Measurements from ENCODE around the gene TTC4. TPM values are rescaled to one million over a fixed set of nuclear protein-coding genes. Genes with fewer than 3 reads are reported as not detected.

TTC4 gene
- total and polyA plus RNA-seq, 11 donors: 9.5 to 24.1 (median 15.2) TPM

GRCh38 chr1:54748094-54748835 lies 32.6 kb downstream of the TTC4 start:
- intact Hi-C loops (cut with DNase I): no loop called here

DNA sequence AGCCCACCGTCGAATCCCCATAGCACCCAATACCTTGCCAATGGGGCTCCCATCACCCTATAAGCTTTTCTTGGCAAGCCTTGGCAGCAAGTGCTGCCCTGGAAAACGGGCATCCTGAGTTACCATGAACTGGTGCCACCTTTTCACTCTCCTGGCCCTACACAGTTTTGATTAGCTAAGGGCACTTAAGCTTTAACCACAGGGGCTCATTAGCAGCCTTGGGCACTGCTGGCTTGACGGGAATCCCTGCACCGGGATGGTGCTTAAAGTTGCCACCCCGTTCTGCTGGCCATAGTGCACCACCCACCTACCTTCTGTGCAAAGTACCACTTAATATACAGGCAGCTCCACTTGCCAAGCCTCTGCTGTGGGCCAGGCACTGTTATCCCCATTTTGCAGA lies 34.9 kb downstream of the TTC4 start:
- intact Hi-C loops (cut with DNase I): no loop called here
- no peaks in the 10 kb centered on the region for H3K4me1 ChIP-seq
- TF ChIP-seq CTCF (IDR thresholded peaks at IDR 0.05): no peak
- no peak for TF ChIP-seq POLR2A (IDR thresholded peaks at IDR 0.05)
- H3K27ac ChIP-seq: no peak overlapping the region
- no peak overlapping the region for H3K4me3 ChIP-seq
- ATAC-seq: no peak
- H3K36me3 ChIP-seq: no peaks in the 10 kb centered on the region
- no peaks in the 10 kb centered on the region for H3K9me3 ChIP-seq
- 67 to 94% (median 82%) methylated on average over 3 to 6 of the region's 6 CpGs for WGBS, 4 donors
- DNase-seq: no peak
- H3K27me3 ChIP-seq: no peaks in the 10 kb centered on the region

More at GRCh38 chr1:54748094-54748835, 32.6 kb downstream of the TTC4 start:
- no peak for TF ChIP-seq CTCF (IDR thresholded peaks at IDR 0.05)
- TF ChIP-seq POLR2A (IDR thresholded peaks at IDR 0.05): no peak
- H3K27me3 ChIP-seq: no peaks in the 10 kb centered on the region
- no peak for DNase-seq
- no peak overlapping the region for H3K27ac ChIP-seq
- H3K4me3 ChIP-seq: no peak overlapping the region
- ATAC-seq: no peak
- no peaks in the 10 kb centered on the region for H3K9me3 ChIP-seq
- WGBS, 4 donors: 79 to 91% (median 87%) methylated on average over 7 to 14 of the region's 14 CpGs
- H3K4me1 ChIP-seq: no peaks in the 10 kb centered on the region
- peaks cover 0 to 9% (median 0%) of the 10 kb centered on the region in 9 donors for H3K36me3 ChIP-seq

DNA sequence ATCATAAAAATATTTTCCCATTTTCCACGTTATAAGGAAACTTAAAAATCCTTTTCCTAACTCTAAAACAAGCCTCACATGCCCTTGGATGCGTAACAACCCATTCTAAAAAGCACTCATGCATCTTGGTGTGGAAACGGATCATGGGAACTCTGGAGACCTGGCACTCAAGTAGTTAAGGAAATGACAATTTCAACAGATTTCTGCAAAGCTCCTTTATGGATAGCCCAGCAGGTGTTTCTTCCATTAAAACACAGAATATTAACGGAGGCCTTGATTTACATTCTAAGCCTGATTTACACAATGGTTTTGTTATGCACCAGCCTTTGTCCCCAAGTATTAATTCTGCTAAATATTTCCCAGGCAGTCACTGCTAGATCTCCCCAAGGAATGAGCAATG lies 35.8 kb downstream of the TTC4 start:
- TF ChIP-seq CTCF (IDR thresholded peaks at IDR 0.05) (no peak), POLR2A (IDR thresholded peaks at IDR 0.05) (no peak)
- H3K27me3 ChIP-seq: no peaks in the 10 kb centered on the region
- intact Hi-C loops (cut with DNase I): no loop called here
- no peaks in the 10 kb centered on the region for H3K4me1 ChIP-seq
- no peak overlapping the region for H3K4me3 ChIP-seq
- DNase-seq (no peak), ATAC-seq (no peak)
- H3K36me3 ChIP-seq: peaks cover 0 to 7% (median 2%) of the 10 kb centered on the region in 9 donors
- 65 to 71% (median 68%) methylated on average over 4 of the region's 4 CpGs for WGBS, 4 donors
- H3K9me3 ChIP-seq: no peaks in the 10 kb centered on the region
- no peak overlapping the region for H3K27ac ChIP-seq

DNA sequence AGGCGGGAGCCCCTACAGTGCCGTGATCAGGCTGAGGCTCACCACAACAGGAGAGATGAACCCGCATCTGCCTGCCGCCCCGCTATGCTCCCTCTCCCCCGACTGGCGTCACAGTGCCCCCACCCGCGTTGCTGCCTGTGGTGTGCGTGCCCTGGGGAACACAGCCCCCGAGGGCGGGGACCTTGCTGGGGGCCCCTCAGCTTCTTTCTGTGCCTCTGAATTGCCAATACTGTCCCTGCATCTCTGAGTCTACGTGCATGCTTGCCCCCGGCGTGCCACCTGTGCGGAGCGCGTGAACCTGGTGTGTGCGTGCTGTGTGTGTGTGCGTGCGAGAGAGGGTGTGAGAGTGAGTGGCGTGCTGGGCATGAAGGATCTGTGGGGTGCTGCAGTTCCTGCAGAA lies 38.4 kb downstream of the TTC4 start:
- Histone ChIP-seq H3K36me3 (peaks cover 0 to 30% (median 21%) of the 10 kb centered on the region in 9 donors), H3K9me3 (no peaks in the 10 kb centered on the region), H3K4me1 (no peaks in the 10 kb centered on the region), H3K4me3 (no peak overlapping the region), H3K27me3 (no peaks in the 10 kb centered on the region), H3K27ac (no peak overlapping the region)
- peak in 1 of 4 donors; percentile 9 for ATAC-seq
- DNase-seq: no peak
- 92 to 98% (median 94%) methylated on average over 14 to 22 of the region's 22 CpGs for WGBS, 4 donors
- intact Hi-C loops (cut with DNase I): no loop called here
- no peak for TF ChIP-seq POLR2A (IDR thresholded peaks at IDR 0.05)
- no peak for TF ChIP-seq CTCF (IDR thresholded peaks at IDR 0.05)

Measured in heart left ventricle (tissue), 16 donors.